ENCODE measurements around the gene KLHDC3. TPM values are rescaled to one million over a fixed set of nuclear protein-coding genes. Genes with fewer than 3 reads are reported as not detected.
A peak's percentile ranks its signal among the peaks of the same experiment; 100 is the strongest.

KLHDC3 gene
- total and polyA plus RNA-seq, 2 experiments from 2014 or later, result 90.5 to 99.5 TPM

- Histone ChIP-seq H3K4me1 (ENCODE audit: insufficient read depth) (peaks cover 2% of the 10 kb centered on the region), H3K9me3 (ENCODE audit: low read depth) (no peaks in the 10 kb centered on the region), H4K20me1 (ENCODE audit: insufficient read depth, poor library complexity, severe bottlenecking) (no peaks in the 10 kb centered on the region), H3K4me2 (no peak overlapping the region), H2AFZ (no peak overlapping the region), H3K9me2 (replicated peaks; ENCODE audit: insufficient read depth) (no peaks in the 10 kb centered on the region), H3K36me3 (replicated peaks; ENCODE audit: insufficient read depth, low read depth) (no peaks in the 10 kb centered on the region), H3K4me3 (no peak overlapping the region), H3K27ac (no peak overlapping the region), H3K79me2 (peaks cover 13% of the 10 kb centered on the region), H3K27me3 (no peaks in the 10 kb centered on the region)
- TF ChIP-seq EZH2 (IDR thresholded peaks at IDR 0.05; ENCODE audit: borderline replicate concordance) (no peak), CTCF (IDR thresholded peaks at IDR 0.05; ENCODE audit: poor library complexity) (peak; percentile 49)
- DNase-seq (ENCODE audit: low spot score), result peak; percentile 63
- WGBS (ENCODE audit: low lambda C conversion rate, missing lambda C conversion rate), result 64% methylated on average over 6 of the region's 6 CpGs
Observed at GRCh38 chr6:43009124-43009523, 4.9 kb upstream of the KLHDC3 start.

DNA sequence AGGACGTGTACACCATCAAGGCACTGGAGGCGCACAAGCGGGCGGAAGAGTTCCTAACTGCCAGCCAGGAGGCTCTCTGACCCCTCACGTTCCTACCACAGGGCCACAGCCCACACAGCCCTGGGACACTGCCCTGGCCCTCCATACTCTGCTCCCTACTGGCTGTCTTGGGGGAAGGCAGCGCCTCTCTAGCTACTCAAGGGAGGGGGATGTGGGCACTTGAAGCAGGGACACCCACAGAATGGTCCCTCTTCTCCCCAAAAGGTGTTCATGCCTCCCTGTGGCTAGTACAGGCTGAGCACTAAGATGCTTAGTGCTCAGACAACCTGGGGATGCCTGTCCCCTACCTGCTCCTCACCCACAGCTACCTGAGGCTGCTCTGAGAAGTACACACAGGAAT, 2.8 kb upstream of the KLHDC3 start:
- no peaks in the 10 kb centered on the region for H3K36me3 ChIP-seq (replicated peaks; ENCODE audit: insufficient read depth, low read depth)
- peaks cover 32% of the 10 kb centered on the region for H3K79me2 ChIP-seq
- TF ChIP-seq CTCF (IDR thresholded peaks at IDR 0.05; ENCODE audit: poor library complexity), result no peak
- TF ChIP-seq EZH2phosphoT487 (IDR thresholded peaks at IDR 0.05; ENCODE audit: low read depth, severe bottlenecking, unreplicated experiment), result no peak
- TF ChIP-seq EZH2 (IDR thresholded peaks at IDR 0.05; ENCODE audit: borderline replicate concordance), result no peak
- H3K27ac ChIP-seq, result no peak overlapping the region
- H2AFZ ChIP-seq, result no peak overlapping the region
- H3K4me3 ChIP-seq, result no peak overlapping the region
- DNase-seq (ENCODE audit: low spot score), result no peak
- H3K9me3 ChIP-seq (ENCODE audit: low read depth), result no peaks in the 10 kb centered on the region
- no peaks in the 10 kb centered on the region for H3K27me3 ChIP-seq
- H3K4me1 ChIP-seq (ENCODE audit: insufficient read depth), result peaks cover 8% of the 10 kb centered on the region
- H3K9me2 ChIP-seq (replicated peaks; ENCODE audit: insufficient read depth), result no peaks in the 10 kb centered on the region
- no peaks in the 10 kb centered on the region for H4K20me1 ChIP-seq (ENCODE audit: insufficient read depth, poor library complexity, severe bottlenecking)
- 95% methylated on average over 6 of the region's 6 CpGs for WGBS (ENCODE audit: low lambda C conversion rate, missing lambda C conversion rate)
- H3K4me2 ChIP-seq, result no peak overlapping the region

- Histone ChIP-seq H3K4me1 (ENCODE audit: insufficient read depth) (peaks cover 8% of the 10 kb centered on the region), H4K20me1 (ENCODE audit: insufficient read depth, poor library complexity, severe bottlenecking) (peaks cover 3% of the 10 kb centered on the region), H3K4me3 (no peak overlapping the region), H3K36me3 (replicated peaks; ENCODE audit: insufficient read depth, low read depth) (no peaks in the 10 kb centered on the region), H3K9me2 (replicated peaks; ENCODE audit: insufficient read depth) (no peaks in the 10 kb centered on the region), H3K27ac (no peak overlapping the region), H3K27me3 (no peaks in the 10 kb centered on the region), H2AFZ (no peak overlapping the region), H3K4me2 (peak overlapping the region; percentile 95), H3K9me3 (ENCODE audit: low read depth) (no peaks in the 10 kb centered on the region), H3K79me2 (peaks cover 44% of the 10 kb centered on the region)
- DNase-seq (ENCODE audit: low spot score), result no peak
- 95% methylated on average over 6 of the region's 6 CpGs for WGBS (ENCODE audit: low lambda C conversion rate, missing lambda C conversion rate)
- TF ChIP-seq EZH2 (IDR thresholded peaks at IDR 0.05; ENCODE audit: borderline replicate concordance) (no peak), EZH2phosphoT487 (IDR thresholded peaks at IDR 0.05; ENCODE audit: low read depth, severe bottlenecking, unreplicated experiment) (no peak), CTCF (IDR thresholded peaks at IDR 0.05; ENCODE audit: poor library complexity) (no peak)
Observed at GRCh38 chr6:43012364-43012763, 1.7 kb upstream of the KLHDC3 start.
